Measurements from ENCODE around the gene GABRA1.

Gene GABRA1

GRCh38 chr5:161847941-161848391 lies at the start of gene GABRA1:
Gene GABRA1 (plus strand): TSS chr5:161848120. CDS start chr5:161850811, 2,691 bp downstream.
- peak; percentile 24 to 31 (median 24) for DNase-seq

- DNase-seq: no peak
Measured at GRCh38 chr5:161799316-161799715, 48.6 kb upstream of the GABRA1 start.

GRCh38 chr5:161804263-161804662 lies 43.7 kb upstream of the GABRA1 start:
- no peak for DNase-seq

- DNase-seq: no peak
Measured at GRCh38 chr5:161846746-161847145, 1.2 kb upstream of the GABRA1 start.

GRCh38 chr5:161847447-161847846 lies 473 bp upstream of the GABRA1 start:
- DNase-seq: no peak

GRCh38 chr5:161850491-161850890 lies 2.6 kb downstream of the GABRA1 start:
- DNase-seq: no peak

- peak in 2 of 3 experiments; percentile 16 to 29 for DNase-seq
Measured at GRCh38 chr5:161851691-161852299, 3.9 kb downstream of the GABRA1 start.

GRCh38 chr5:161857358-161857757 lies 9.4 kb downstream of the GABRA1 start:
- DNase-seq: no peak

- DNase-seq: no peak
Measured at GRCh38 chr5:161863259-161863658, 15.3 kb downstream of the GABRA1 start.

- no peak for DNase-seq
Measured at GRCh38 chr5:161863811-161864210, 15.9 kb downstream of the GABRA1 start.

GRCh38 chr5:161865510-161865909 lies 17.6 kb downstream of the GABRA1 start:
- DNase-seq: peak in 1 of 3 experiments; percentile 66

GRCh38 chr5:161889971-161890370 lies 42.1 kb downstream of the GABRA1 start:
- DNase-seq: no peak

- peak in 1 of 3 experiments; percentile 3 for DNase-seq
Measured at GRCh38 chr5:161895514-161895913, 47.6 kb downstream of the GABRA1 start.

- no peak for DNase-seq
Measured at GRCh38 chr5:161897033-161897432, 49.1 kb downstream of the GABRA1 start.

- no peak for DNase-seq
Measured at GRCh38 chr5:161899590-161899989, 51.7 kb downstream of the GABRA1 start.

- DNase-seq: no peak
Measured at GRCh38 chr5:161900981-161901380, 53.1 kb downstream of the GABRA1 start.

GRCh38 chr5:161921781-161922180 lies 73.9 kb downstream of the GABRA1 start:
- no peak for DNase-seq

GRCh38 chr5:161924270-161924669 lies 76.3 kb downstream of the GABRA1 start:
- no peak for DNase-seq

- DNase-seq: no peak
Measured at GRCh38 chr5:161925960-161926359, 78.0 kb downstream of the GABRA1 start.

- DNase-seq: no peak
Measured at GRCh38 chr5:161934486-161934885, 86.6 kb downstream of the GABRA1 start.

- no peak for DNase-seq
Measured at GRCh38 chr5:161944974-161945373, 97.1 kb downstream of the GABRA1 start.

- DNase-seq: no peak
Measured at GRCh38 chr5:161946911-161947310, 99.0 kb downstream of the GABRA1 start.

Measured in NCI-H1417 (cell line).